NCI-H1694 treated with DMSO at 0.1 percent for 48 hours (cell line): Measurements from ENCODE around the gene EOLA1.
"Not testable (repeated sequence)": the region's sequence is repeated elsewhere in the genome, so short reads cannot be mapped to it uniquely, and the experiment has no call there.

Experiments
- DNase-seq: peaks from one replicate; lab custom pipeline; 2025; lab: John Stamatoyannopoulos, UW

Gene EOLA1

DNA sequence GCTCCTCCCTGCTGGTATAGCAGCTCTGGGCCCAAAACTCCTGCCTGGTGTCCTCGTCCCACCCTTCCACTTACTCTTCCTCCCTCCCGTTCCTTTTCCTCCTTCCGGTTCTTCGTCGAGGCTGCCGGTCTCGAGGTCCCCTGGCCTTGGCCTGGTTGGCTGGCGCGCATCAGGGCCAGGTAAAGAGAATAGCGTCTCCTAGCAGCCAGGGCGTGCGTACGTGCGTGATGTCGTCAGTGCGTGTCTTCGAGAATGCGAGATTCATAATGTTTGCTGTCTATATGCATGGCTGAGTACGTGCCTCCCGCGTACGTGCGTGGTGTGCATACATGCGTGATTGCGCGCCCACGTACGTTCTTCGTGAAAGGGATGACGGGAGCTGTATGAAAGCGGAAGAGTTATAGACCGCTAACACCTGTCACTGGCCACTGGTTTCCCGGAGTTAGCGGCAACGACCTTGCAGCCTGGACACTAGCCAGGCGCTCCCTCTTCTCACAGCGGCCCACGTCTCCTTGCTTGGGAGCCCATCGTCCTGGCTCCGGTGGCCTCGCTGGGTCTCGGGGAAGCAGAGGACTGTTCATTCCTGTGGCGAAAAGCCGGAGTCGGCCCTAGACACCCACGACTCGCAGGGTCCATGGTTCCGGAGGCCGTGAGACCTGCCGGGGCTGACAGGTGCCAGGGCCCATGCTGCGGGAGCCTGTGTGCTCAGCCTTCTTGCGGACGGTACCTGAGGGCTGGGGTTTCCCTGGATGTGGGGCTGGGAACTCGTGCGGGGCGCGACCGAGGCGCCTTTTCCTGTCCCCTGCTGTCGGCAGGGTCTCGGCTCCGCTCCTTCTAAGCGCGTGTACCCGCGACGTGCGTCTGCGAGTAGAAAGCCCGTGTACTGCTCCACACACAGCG lies at the start of gene EOLA1:
EOLA1 (plus strand) TSS at position 392 of the 900 bp plus-strand sequence. CDS start 4,619 bp downstream, outside the sequence.
- peak; percentile 89 for DNase-seq

- DNase-seq: no peak
These were observed 49.0 kb upstream of the EOLA1 start for GRCh38 chrX:149491812-149492211.

DNA sequence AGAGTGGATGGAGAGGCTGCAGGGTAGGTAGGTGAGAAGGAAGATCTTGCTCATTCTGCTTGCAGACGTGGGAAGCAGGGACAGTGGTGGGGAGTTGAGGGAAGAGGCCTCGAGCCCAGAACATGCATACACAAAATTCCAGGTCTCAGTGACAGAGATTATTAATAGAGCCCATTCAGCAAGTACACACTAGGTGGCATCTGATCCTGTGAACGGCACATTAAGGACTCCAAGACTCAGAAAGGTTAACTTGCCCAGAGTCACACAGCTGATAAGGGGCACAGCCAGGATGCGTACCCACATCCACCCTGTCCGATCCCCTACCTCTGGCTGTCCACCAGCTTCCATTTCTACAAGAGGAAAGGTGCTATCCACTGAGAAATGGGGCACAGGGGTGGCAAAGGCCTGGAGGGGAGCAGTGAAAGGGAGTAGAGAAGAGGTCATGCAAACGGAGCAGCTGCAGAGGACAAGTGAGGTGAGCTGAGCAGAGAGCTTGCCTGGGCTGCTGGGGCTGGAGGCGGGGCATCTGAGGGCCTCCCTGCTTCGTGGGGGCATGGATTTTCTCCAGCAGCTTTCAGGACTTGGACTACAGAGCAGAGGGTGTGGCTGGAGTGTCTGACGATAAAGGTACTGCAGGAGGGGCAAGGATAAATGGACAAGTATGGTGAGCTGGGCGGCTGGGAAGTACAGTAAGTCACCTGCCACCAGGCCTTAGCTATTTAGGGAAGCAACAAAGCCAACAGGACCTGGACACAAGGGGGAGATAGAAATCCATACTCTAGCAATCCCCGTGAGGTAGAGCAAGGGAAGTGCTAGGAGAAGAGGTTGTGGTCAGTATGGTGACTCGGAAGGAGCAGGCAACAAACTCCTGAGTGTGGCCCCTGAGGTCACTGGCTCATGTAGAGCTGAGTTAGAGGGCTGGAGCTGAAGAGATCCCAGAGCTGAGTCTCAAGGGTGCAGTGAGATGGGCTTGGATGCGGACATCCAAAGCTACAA lies 46.9 kb upstream of the EOLA1 start:
- no peak for DNase-seq

DNA sequence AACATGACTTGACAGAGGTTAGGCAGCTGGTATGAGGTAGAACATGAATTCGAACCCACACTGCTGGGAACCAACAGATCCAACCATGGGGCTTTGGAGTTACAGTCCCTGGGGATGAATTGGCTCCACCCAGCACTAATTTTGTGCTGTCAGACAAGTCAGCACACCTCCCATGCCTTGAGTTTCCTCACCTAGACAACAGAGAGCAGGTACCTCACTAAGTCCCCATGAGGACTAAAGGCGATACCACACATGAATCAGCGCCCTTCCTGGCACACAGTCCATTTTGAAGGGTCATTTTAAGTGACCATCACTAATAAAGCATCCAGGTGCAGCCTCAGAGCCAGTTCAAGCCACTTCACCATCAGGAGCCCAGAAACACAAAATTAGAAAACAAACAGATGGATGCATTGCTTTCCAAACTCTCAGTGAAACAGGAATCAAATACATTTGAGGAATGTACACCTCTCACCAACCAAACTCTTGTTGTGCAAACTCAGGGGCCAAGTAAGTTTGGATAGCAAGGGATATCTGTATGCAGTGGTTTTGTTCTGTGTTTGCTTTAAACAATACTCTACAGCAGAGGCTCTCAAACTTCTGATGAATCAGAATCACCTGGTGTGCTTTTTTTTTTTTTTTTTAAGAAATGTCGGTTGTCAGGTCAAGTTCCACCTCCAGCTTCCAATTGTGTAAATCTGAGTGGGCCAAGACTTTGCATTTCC lies 45.8 kb upstream of the EOLA1 start:
- no peak for DNase-seq

- no peak for DNase-seq
These were observed 45.2 kb upstream of the EOLA1 start for GRCh38 chrX:149495573-149496071.

- no peak for DNase-seq
These were observed 43.8 kb upstream of the EOLA1 start for GRCh38 chrX:149497054-149497453.

DNA sequence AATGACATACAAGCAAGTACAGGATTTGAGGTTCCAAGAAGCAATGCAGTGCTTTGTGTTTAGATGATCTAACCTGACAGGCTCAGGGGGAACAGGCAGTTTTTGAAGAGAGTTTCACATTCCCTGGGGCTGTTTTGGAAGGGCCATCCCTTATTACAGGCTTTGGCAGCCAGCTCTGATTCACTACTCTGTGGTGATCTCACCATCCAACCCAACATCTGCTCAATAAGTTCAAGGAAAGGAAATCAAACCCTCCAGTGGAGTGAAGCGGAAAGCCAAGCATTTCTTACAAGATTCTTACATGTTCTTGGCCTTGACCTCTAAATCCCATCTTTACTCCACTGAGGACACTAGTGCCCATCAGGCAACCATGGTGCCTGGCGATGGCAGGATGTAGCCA lies 43.2 kb upstream of the EOLA1 start:
- DNase-seq: no peak

GRCh38 chrX:149498767-149499166 lies 42.0 kb upstream of the EOLA1 start:
- no peak for DNase-seq

DNA sequence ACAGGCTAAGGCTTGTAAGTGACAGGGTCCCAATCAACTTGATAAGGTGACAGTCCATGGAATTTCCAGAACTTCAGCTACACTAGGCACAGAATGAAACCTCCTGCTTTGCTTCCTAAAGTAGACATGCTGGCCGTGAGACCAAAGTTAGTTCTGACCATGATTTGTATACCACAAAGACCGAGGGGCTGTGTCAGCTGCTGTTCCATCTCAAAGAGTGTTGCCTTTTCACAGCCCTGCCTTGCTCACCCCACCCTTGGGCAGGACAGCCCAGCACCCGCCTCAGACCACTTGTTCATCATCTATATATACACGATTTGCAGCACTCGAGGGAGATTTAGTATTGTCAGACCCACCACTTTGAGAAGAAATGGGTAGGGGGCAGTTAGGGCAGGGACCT lies 41.0 kb upstream of the EOLA1 start:
- no peak for DNase-seq

DNA sequence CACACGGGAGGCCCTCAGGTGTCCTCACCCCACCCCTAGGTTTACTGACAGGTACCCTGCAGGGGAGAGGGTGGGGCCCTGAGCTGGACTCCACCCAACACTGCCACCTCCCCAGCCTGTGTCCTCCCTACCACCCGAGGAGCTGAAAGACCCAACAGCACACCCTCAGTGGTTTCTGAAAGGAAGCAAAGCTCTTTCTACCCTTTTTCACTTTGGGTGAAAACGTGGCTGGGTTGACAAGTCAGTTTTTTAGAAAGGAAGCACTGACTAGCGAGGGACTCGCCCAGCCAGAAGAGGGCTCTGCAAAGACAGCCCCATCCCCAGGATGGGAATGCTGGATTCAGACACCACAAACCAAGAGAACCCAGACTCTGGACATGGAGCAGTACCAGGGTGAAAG lies 37.9 kb upstream of the EOLA1 start:
- DNase-seq: not testable (repeated sequence)

DNA sequence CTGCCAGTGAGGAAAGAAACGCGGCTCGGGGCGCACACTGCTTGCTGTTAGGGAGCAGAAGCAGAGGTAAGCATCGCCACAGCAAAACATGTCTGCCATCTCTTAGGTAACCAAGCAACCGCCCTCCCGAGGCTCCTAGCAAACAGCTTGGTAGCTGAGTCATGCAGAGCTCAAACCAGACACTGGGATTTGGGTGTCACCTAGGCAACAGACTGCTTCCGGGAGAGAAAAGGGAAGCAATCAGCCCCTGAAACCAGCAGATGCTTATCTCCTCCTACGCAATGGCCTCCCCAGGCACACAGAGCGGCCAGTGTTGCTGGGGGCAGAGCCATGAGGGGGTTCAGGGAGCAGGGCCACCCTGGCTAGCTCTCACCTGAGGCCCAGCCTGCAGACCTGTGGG lies 37.4 kb upstream of the EOLA1 start:
- DNase-seq: not testable (repeated sequence)

GRCh38 chrX:149504226-149504914 lies 36.4 kb upstream of the EOLA1 start:
- peak; percentile 36 for DNase-seq

DNA sequence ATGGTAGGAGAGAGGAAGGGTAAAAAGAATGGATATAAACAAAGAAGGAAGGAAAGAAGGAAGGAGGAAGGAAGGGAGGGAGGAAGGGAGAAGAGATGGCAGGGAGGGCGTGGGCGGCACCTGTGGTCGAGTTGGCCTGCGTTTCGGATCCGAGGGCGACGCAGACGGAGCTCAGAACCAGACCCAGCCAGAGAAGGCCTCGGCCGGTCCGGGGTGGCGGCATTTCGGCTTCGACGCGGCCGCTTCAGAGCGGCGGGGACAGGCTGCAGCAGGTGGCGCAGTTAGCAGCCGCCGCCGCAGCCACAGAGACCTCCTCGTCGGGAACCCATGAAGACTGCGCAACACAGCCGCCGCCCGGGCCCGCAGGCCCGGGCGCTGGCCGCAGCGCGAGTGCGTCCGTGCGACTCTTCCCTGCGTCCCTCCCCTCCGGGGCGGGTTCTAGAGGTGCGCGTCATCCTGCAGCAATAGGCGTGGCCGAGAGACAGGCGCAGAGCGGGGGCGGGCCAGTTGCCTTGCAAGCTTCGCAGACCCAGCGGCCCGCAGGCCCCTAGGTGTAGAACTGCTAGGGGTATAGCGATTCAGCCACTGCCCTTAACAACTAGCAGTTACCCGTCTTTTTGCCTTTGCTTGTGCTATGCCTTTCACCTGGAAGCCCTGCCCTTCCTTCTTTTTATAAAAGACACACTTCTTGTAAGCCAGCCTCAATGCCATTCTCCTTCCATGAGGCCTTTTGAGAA lies 35.7 kb upstream of the EOLA1 start, which contains the start of gene IDS:
IDS (minus strand) TSS at position 392 of the 737 bp plus-strand sequence; CDS start at position 223, 169 bp downstream.
- peak; percentile 83 for DNase-seq

GRCh38 chrX:149505671-149506070 lies 35.1 kb upstream of the EOLA1 start:
- no peak for DNase-seq

- no peak for DNase-seq
These were observed 34.5 kb upstream of the EOLA1 start for GRCh38 chrX:149506349-149506748.

GRCh38 chrX:149508467-149508866 lies 32.3 kb upstream of the EOLA1 start:
- DNase-seq: no peak

DNA sequence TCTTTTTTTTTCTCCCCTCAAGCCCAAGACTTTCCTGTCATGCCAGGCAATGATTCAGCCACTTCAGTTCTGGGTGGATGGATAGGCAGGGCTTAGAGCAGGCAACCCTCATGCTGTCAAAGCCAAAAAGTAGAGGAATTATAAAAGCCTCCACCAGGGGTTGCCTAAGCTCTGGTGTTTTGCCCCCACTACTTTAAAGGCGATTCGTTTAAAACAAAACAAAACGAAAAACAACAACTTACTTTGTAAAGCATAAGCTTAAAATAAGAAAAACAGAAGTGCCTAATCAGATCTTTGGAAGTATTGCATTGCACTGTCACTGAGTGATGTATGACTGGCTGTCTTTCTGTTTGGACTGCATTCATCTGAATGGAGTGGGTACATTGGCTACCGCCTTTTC lies 30.4 kb upstream of the EOLA1 start:
- DNase-seq: no peak

DNA sequence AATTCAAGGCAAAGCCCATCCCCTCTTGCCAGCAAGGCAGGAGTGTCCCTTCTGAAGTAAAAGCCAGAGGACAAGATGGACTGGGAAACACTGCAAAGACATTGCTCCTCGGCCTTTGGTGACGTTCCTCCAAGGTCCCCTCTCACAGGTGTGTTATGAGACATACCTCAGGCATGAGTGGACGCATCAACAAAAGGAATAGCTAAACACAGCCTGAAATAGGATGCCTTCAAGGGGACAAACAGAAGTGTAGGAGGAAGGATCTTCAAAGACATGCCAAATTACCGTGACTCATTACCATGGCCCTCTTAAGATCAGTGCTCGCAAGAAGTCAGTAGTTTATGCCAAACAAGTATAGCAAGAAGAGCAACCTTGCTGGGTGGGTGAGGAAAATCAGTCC lies 29.7 kb upstream of the EOLA1 start:
- no peak for DNase-seq

- DNase-seq: peak; percentile 34
These were observed 28.5 kb upstream of the EOLA1 start for GRCh38 chrX:149512225-149512885.
